OCI-LY1 (cell line): ENCODE data around the gene ACVR2B.

Source experiments
- H2AFZ ChIP-seq: fragments of 200-600 bp; sonication (generic), shearing (Covaris generic); 2 replicates; pipeline ENCODE4 v1.6.0; 2014; ENCODE audit warnings: antibody characterized with exemption, mild to moderate bottlenecking, low read length
- H3F3A ChIP-seq: fragments of 200-600 bp; sonication (generic), shearing (Covaris generic); 2 replicates; pipeline ENCODE4 v1.6.0; 2014; ENCODE audit warnings: mild to moderate bottlenecking, antibody characterized with exemption, low read length, moderate library complexity; ENCODE audit not compliant: insufficient read depth
- H3K27ac ChIP-seq: fragments of 200-600 bp; sonication (generic); 2 replicates; pipeline ENCODE4 v1.5.1; 2014; ENCODE audit warnings: low read length, mixed run types, mild to moderate bottlenecking, low read depth; ENCODE audit not compliant: poor library complexity, severe bottlenecking
- H3K27me3 ChIP-seq: fragments of 200-600 bp; sonication (generic); 2 replicates; pipeline ENCODE4 v1.6.0; 2014; ENCODE audit warnings: antibody characterized with exemption, mild to moderate bottlenecking, low read length, moderate library complexity; ENCODE audit not compliant: insufficient read depth
- H3K36me3 ChIP-seq: fragments of 200-600 bp; sonication (generic); 2 replicates; pipeline ENCODE4 v1.6.1; 2014; ENCODE audit warnings: mild to moderate bottlenecking, antibody characterized with exemption, low read length, moderate library complexity, mixed read lengths; ENCODE audit not compliant: insufficient read depth
- H3K4me1 ChIP-seq: fragments of 200-600 bp; sonication (generic); 2 replicates; pipeline ENCODE4 v1.5.1; 2014; ENCODE audit warnings: mild to moderate bottlenecking, low read length, moderate library complexity; ENCODE audit not compliant: insufficient read depth, severe bottlenecking
- H3K4me2 ChIP-seq: fragments of 200-600 bp; sonication (generic), shearing (Covaris generic); 2 replicates; pipeline ENCODE4 v1.6.1; 2014; ENCODE audit warnings: low read length
- H3K4me3 ChIP-seq: fragments of 200-600 bp; sonication (generic); 2 replicates; pipeline ENCODE4 v1.5.1; 2014; ENCODE audit warnings: low read length, low read depth, mild to moderate bottlenecking, mixed read lengths; ENCODE audit not compliant: poor library complexity, severe bottlenecking
- H3K79me2 ChIP-seq: fragments of 200-600 bp; shearing (Covaris generic); 2 replicates; pipeline ENCODE4 v1.6.1; 2016; ENCODE audit warnings: mixed run types, low read length, mixed read lengths; ENCODE audit not compliant: insufficient read depth
- H3K9ac ChIP-seq: fragments of 200-600 bp; sonication (generic), shearing (Covaris generic); 2 replicates; pipeline ENCODE4 v1.6.1; 2014; ENCODE audit warnings: mild to moderate bottlenecking, low read length, mixed read lengths
- H3K9me2 ChIP-seq: fragments of 200-600 bp; sonication (generic), shearing (Covaris generic); 2 replicates; pipeline ENCODE4 v1.6.1; 2014; ENCODE audit warnings: low read depth, mild to moderate bottlenecking, low read length, mixed read lengths
- H3K9me3 ChIP-seq: fragments of 200-600 bp; shearing (Covaris generic); 2 replicates; pipeline ENCODE4 v1.6.1; 2014; ENCODE audit warnings: low read length, mixed read lengths
- H4K20me1 ChIP-seq: fragments of 200-600 bp; sonication (generic), shearing (Covaris generic); 2 replicates; pipeline ENCODE4 v1.6.0; 2016; ENCODE audit warnings: mild to moderate bottlenecking, low read length; ENCODE audit not compliant: insufficient read depth
- CTCF ChIP-seq: fragments of 200-600 bp; sonication (generic), shearing (Covaris generic); IDR thresholded peaks from 2 replicates; pipeline ENCODE4 v1.5.1; 2017; ENCODE audit warnings: mild to moderate bottlenecking, antibody characterized with exemption, low read length, moderate library complexity, mixed read lengths
- EZH2 ChIP-seq: fragments of 200-600 bp; sonication (generic), shearing (Covaris generic); IDR thresholded peaks from 2 replicates; pipeline ENCODE4 v1.8.0; 2017; ENCODE audit warnings: borderline replicate concordance, mixed run types, mild to moderate bottlenecking, antibody characterized with exemption, low read length, moderate library complexity, mixed read lengths

The ACVR2B gene

DNA sequence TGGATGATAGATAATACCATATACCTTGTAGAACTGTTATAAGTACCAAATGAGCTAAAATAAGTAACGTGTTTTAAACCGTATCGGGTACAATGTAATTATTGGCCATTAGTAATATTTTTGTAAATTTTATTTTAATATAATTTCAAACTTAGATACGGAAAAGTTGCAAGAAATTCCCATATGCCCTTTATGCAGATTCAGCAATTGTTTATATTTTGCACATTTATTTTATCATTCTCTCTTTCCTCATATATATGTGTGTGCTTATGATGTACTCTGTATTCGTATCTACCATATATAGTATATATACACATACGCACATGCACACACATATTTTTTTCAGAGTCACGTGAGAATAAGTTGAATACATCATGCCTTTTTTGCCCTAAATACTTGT, 80.9 kb downstream of the ACVR2B start:
- Histone ChIP-seq H3K79me2 (no peaks in the 10 kb centered on the region), H3K4me3 (no peak overlapping the region), H3K9ac (no peak overlapping the region), H3F3A (no peaks in the 10 kb centered on the region), H2AFZ (no peak overlapping the region), H3K27me3 (no peaks in the 10 kb centered on the region), H3K4me1 (no peaks in the 10 kb centered on the region), H3K36me3 (no peaks in the 10 kb centered on the region), H3K9me3 (no peaks in the 10 kb centered on the region), H4K20me1 (no peaks in the 10 kb centered on the region), H3K27ac (no peak overlapping the region), H3K9me2 (no peaks in the 10 kb centered on the region), H3K4me2 (no peak overlapping the region)
- TF ChIP-seq CTCF (no peak), EZH2 (no peak)

DNA sequence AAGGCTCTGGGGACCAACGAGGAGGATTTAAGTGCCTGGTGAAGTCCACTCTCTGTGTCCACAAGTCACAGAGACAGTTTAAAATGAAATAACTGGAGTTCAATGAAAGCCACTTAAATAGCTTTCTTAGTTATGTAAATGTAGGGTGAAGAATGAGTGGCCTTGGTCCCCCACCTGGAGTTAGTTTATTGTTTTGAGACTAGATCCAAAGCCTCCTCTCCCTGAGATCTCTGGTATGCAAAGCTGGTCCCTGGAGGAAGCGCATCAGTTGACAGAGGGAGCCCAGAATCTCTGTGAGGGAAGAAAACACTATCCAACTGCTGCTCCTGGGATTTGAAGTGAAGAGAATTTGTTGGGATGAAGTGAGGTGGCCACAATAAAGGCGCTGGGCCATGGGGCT, 83.0 kb downstream of the ACVR2B start:
- H3K9me3 ChIP-seq, result no peaks in the 10 kb centered on the region
- no peaks in the 10 kb centered on the region for H3K27me3 ChIP-seq
- H2AFZ ChIP-seq, result no peak overlapping the region
- H3K4me2 ChIP-seq, result no peak overlapping the region
- no peak overlapping the region for H3K27ac ChIP-seq
- H3F3A ChIP-seq, result no peaks in the 10 kb centered on the region
- no peak overlapping the region for H3K4me3 ChIP-seq
- no peaks in the 10 kb centered on the region for H3K79me2 ChIP-seq
- no peaks in the 10 kb centered on the region for H3K9me2 ChIP-seq
- no peaks in the 10 kb centered on the region for H4K20me1 ChIP-seq
- no peaks in the 10 kb centered on the region for H3K4me1 ChIP-seq
- no peak overlapping the region for H3K9ac ChIP-seq
- TF ChIP-seq CTCF (no peak), EZH2 (no peak)
- no peaks in the 10 kb centered on the region for H3K36me3 ChIP-seq

- TF ChIP-seq EZH2, result no peak
- no peak for TF ChIP-seq CTCF
- Histone ChIP-seq H4K20me1 (no peaks in the 10 kb centered on the region), H3K4me1 (no peaks in the 10 kb centered on the region), H3K9me2 (no peaks in the 10 kb centered on the region), H3K9ac (no peak overlapping the region), H3K27ac (no peak overlapping the region), H2AFZ (no peak overlapping the region), H3K27me3 (no peaks in the 10 kb centered on the region), H3K9me3 (no peaks in the 10 kb centered on the region), H3K79me2 (no peaks in the 10 kb centered on the region), H3K4me2 (no peak overlapping the region), H3K36me3 (no peaks in the 10 kb centered on the region), H3K4me3 (no peak overlapping the region), H3F3A (no peaks in the 10 kb centered on the region)
Observed at GRCh38 chr3:38538773-38539353, 85.2 kb downstream of the ACVR2B start.
